HL-60 (cell line): ENCODE results near the gene CAVIN2.

Source experiments
- CTCF ChIP-seq: IDR thresholded peaks from one replicate; pipeline ENCODE4 v1.5.1; 2011; ENCODE audit warnings: low read length, control low read depth, inconsistent platforms; ENCODE audit not compliant: insufficient read depth
- POLR2AphosphoS5 ChIP-seq: IDR thresholded peaks from 2 replicates; pipeline ENCODE4 v1.6.1; 2012; ENCODE audit warnings: low read depth
- REST ChIP-seq: IDR thresholded peaks from 2 replicates; pipeline ENCODE4 v1.6.1; 2012; ENCODE audit warnings: low read depth; ENCODE audit not compliant: insufficient replicate concordance
- SPI1 ChIP-seq: IDR thresholded peaks from 2 replicates; pipeline ENCODE4 v1.6.1; 2012; ENCODE audit warnings: low read depth, mild to moderate bottlenecking, borderline replicate concordance

GRCh38 chr2:191895743-191896142 is 48.9 kb upstream of the CAVIN2 start:
- TF ChIP-seq CTCF (no peak), POLR2AphosphoS5 (no peak), REST (no peak), SPI1 (no peak)
